Stimulated activated CD4-positive, alpha-beta T cell treated with anti-CD3 and anti-CD28 coated beads, Interleukin-2, amount 100 ng/mL, for 24 hours (primary cell): ENCODE results near the gene PRSS3.
"Not testable (repeated sequence)": the region's sequence is repeated elsewhere in the genome, so short reads cannot be mapped to it uniquely, and the experiment has no call there.

ENCODE experiments used
- DNase-seq, 2 donors: peaks; one replicate each; pipeline ENCODE4 v3.0.0-alpha.2; 2020

PRSS3 gene

GRCh38 chr9:33818847-33819500 is 23.6 kb downstream of the PRSS3 start:
- peak in 1 of 2 donors; percentile 10 for DNase-seq

GRCh38 chr9:33820231-33820745 is 24.9 kb downstream of the PRSS3 start:
- no peak for DNase-seq

- DNase-seq, result no peak
Observed at GRCh38 chr9:33823801-33824200, 28.4 kb downstream of the PRSS3 start.

GRCh38 chr9:33827285-33827684 is 31.9 kb downstream of the PRSS3 start:
- DNase-seq, result not testable (repeated sequence)

GRCh38 chr9:33829641-33830230 is 34.4 kb downstream of the PRSS3 start:
- DNase-seq, result not testable (repeated sequence)

- DNase-seq, result no peak
Observed at GRCh38 chr9:33835625-33836260, 40.4 kb downstream of the PRSS3 start.

- not testable (repeated sequence) for DNase-seq
Observed at GRCh38 chr9:33836261-33836660, 40.9 kb downstream of the PRSS3 start.

- DNase-seq, result no peak
Observed at GRCh38 chr9:33837138-33837537, 41.8 kb downstream of the PRSS3 start.

- DNase-seq, result no peak
Observed at GRCh38 chr9:33840381-33840780, 45.0 kb downstream of the PRSS3 start.

GRCh38 chr9:33843312-33843961 is 48.1 kb downstream of the PRSS3 start:
- no peak for DNase-seq

- no peak for DNase-seq
Observed at GRCh38 chr9:33846231-33846630, 50.9 kb downstream of the PRSS3 start.

- DNase-seq, result not testable (repeated sequence)
Observed at GRCh38 chr9:33847894-33848205, 52.5 kb downstream of the PRSS3 start.
